ENCODE measurements around the gene NME9. TPM values are rescaled to one million over a fixed set of nuclear protein-coding genes. Genes with fewer than 3 reads are reported as not detected.

The NME9 gene
- total RNA-seq, 1 experiment from 2014 or later: not detected

- no peaks in the 10 kb centered on the region for H3K4me1 ChIP-seq (ENCODE audit: insufficient read depth, low read length)
Observed at GRCh38 chr3:138378331-138378730, 48.7 kb upstream of the NME9 start.

More at GRCh38 chr3:138378331-138378730, 48.7 kb upstream of the NME9 start:
- WGBS (ENCODE audit: extremely low coverage, insufficient read length, low lambda C conversion rate): no CpG with 5 or more reads among the region's 5 CpGs
- no peaks in the 10 kb centered on the region for H3K79me1 ChIP-seq (ENCODE audit: insufficient read depth, low read depth, low read length, poor library complexity, severe bottlenecking)
- no peak overlapping the region for H3K18ac ChIP-seq (ENCODE audit: insufficient read length, low read depth, low read length)
- no peak overlapping the region for H3K56ac ChIP-seq (ENCODE audit: insufficient read length, low read depth, low read length)
- H4K20me1 ChIP-seq (ENCODE audit: control insufficient read depth, insufficient read depth, insufficient read length): no peaks in the 10 kb centered on the region
- peaks cover 3 to 13% (median 7%) of the 10 kb centered on the region in 3 experiments; a peak in 6 of 7 replicates for H3K36me3 Mint-ChIP-seq (ENCODE audit: insufficient read depth in 1 of 3, low read depth in 3 of 3)
- H3K27ac ChIP-seq (ENCODE audit: insufficient read length, low read depth, low read length): no peak overlapping the region
- H2BK12ac ChIP-seq (ENCODE audit: insufficient read length, low read depth, low read length): no peak overlapping the region
- peaks cover 5 to 7% of the 10 kb centered on the region in 2 experiments for H3K4me1 Mint-ChIP-seq
- H3K4me3 Mint-ChIP-seq: no peak overlapping the region
- H2BK20ac ChIP-seq (ENCODE audit: low read depth, low read length, poor library complexity, severe bottlenecking): no peak overlapping the region
- H3K27ac Mint-ChIP-seq: no peak overlapping the region
- H3K4ac ChIP-seq (ENCODE audit: low read depth, low read length): no peak overlapping the region
- no peak overlapping the region for H3K14ac ChIP-seq (ENCODE audit: insufficient read depth, low read length)
- no peak overlapping the region for H2BK5ac ChIP-seq (ENCODE audit: insufficient read length, low read length)
- no peak overlapping the region for H4K5ac ChIP-seq (ENCODE audit: insufficient read length, low read depth, low read length)
- H4K91ac ChIP-seq (ENCODE audit: insufficient read length, low read depth, low read length): no peak overlapping the region
- no peaks in the 10 kb centered on the region for H3K23me2 ChIP-seq (ENCODE audit: insufficient read length, low read depth, low read length, poor library complexity, severe bottlenecking)
- H3K9me3 ChIP-seq (ENCODE audit: control insufficient read depth, low read depth, low read length): no peaks in the 10 kb centered on the region
- no peak overlapping the region for H3T11ph ChIP-seq (ENCODE audit: low read length)
- no peak overlapping the region for H2AFZ ChIP-seq (ENCODE audit: low read length)
- H3K27me3 Mint-ChIP-seq (ENCODE audit: low read depth): no peaks in the 10 kb centered on the region
- H2BK15ac ChIP-seq (ENCODE audit: low read depth, low read length): no peak overlapping the region
- H3K9ac ChIP-seq (ENCODE audit: extremely low read depth, insufficient read length, low read length): no peak overlapping the region
- H3K23ac ChIP-seq (ENCODE audit: insufficient read length, low read depth, low read length): no peak overlapping the region
- H3K4me2 ChIP-seq (ENCODE audit: insufficient read depth, insufficient read length, low read length): no peak overlapping the region
- H2BK120ac ChIP-seq (ENCODE audit: low read depth, low read length, poor library complexity, severe bottlenecking): no peak overlapping the region
- H3K9me3 Mint-ChIP-seq: no peaks in the 10 kb centered on the region
- no peaks in the 10 kb centered on the region for H3K79me2 ChIP-seq (ENCODE audit: insufficient read depth, low read length)
- no peak overlapping the region for H4K8ac ChIP-seq (replicated peaks; ENCODE audit: insufficient read length, low read depth, low read length)
- TF ChIP-seq CTCF (conservative IDR thresholded peaks at IDR 0.05): no peak
- H3K27me3 ChIP-seq (ENCODE audit: insufficient read depth, low read length): no peaks in the 10 kb centered on the region
- DNase-seq: no peak
- no peak overlapping the region for H2AK5ac ChIP-seq (ENCODE audit: insufficient read length, low read length)
